Measurements from ENCODE around the gene LMOD3. TPM values are rescaled to one million over a fixed set of nuclear protein-coding genes. Genes with fewer than 3 reads are reported as not detected.
A peak's percentile ranks its signal among the peaks of the same experiment; 100 is the strongest.

The LMOD3 gene
- polyA plus RNA-seq (2014; cell fraction: cytosol; rRNA removed), result not detected in 2 replicates
- polyA plus RNA-seq (2014; cell fraction: nucleus; rRNA removed), result 0.06 TPM in 1 of 2 replicates, not detected in the other

- no peak for DNase-seq (ENCODE audit: low spot score)
These were observed at the start of gene LMOD3 for GRCh38 chr3:69122403-69122802. Gene LMOD3 (minus strand): TSS chr3:69122595. CDS start chr3:69122386, 209 bp downstream.

GRCh38 chr3:69172058-69172457, 49.7 kb upstream of the LMOD3 start:
- DNase-seq (ENCODE audit: low spot score), result no peak

GRCh38 chr3:69166446-69166845, 44.1 kb upstream of the LMOD3 start:
- DNase-seq (ENCODE audit: low spot score), result no peak

GRCh38 chr3:69165744-69166143, 43.3 kb upstream of the LMOD3 start:
- DNase-seq (ENCODE audit: low spot score), result no peak

- DNase-seq (ENCODE audit: low spot score), result no peak
These were observed 41.9 kb upstream of the LMOD3 start for GRCh38 chr3:69164296-69164695.

- DNase-seq (ENCODE audit: low spot score), result no peak
These were observed 40.0 kb upstream of the LMOD3 start for GRCh38 chr3:69162308-69162980.

GRCh38 chr3:69161587-69162307, 39.4 kb upstream of the LMOD3 start:
- peak; percentile 48 for DNase-seq (ENCODE audit: low spot score)

- DNase-seq (ENCODE audit: low spot score), result no peak
These were observed 38.1 kb upstream of the LMOD3 start for GRCh38 chr3:69160525-69160924.

- no peak for DNase-seq (ENCODE audit: low spot score)
These were observed 37.7 kb upstream of the LMOD3 start for GRCh38 chr3:69160107-69160506.

- DNase-seq (ENCODE audit: low spot score), result no peak
These were observed 27.2 kb upstream of the LMOD3 start for GRCh38 chr3:69149586-69149985.

- DNase-seq (ENCODE audit: low spot score), result no peak
These were observed 23.3 kb upstream of the LMOD3 start for GRCh38 chr3:69145688-69146087.

- peak; percentile 25 for DNase-seq (ENCODE audit: low spot score)
These were observed 22.3 kb upstream of the LMOD3 start for GRCh38 chr3:69144631-69145245.

- peak; percentile 58 for DNase-seq (ENCODE audit: low spot score)
These were observed 21.2 kb upstream of the LMOD3 start for GRCh38 chr3:69143612-69144011.

GRCh38 chr3:69142797-69143454, 20.5 kb upstream of the LMOD3 start:
- DNase-seq (ENCODE audit: low spot score), result no peak

- DNase-seq (ENCODE audit: low spot score), result peak; percentile 53
These were observed 19.7 kb upstream of the LMOD3 start for GRCh38 chr3:69142090-69142489.

- no peak for DNase-seq (ENCODE audit: low spot score)
These were observed 18.9 kb upstream of the LMOD3 start for GRCh38 chr3:69141313-69141712.

- DNase-seq (ENCODE audit: low spot score), result no peak
These were observed 15.0 kb upstream of the LMOD3 start for GRCh38 chr3:69137412-69137811.

GRCh38 chr3:69137005-69137404, 14.6 kb upstream of the LMOD3 start:
- no peak for DNase-seq (ENCODE audit: low spot score)

- DNase-seq (ENCODE audit: low spot score), result no peak
These were observed 8.3 kb upstream of the LMOD3 start for GRCh38 chr3:69130689-69131088.

- no peak for DNase-seq (ENCODE audit: low spot score)
These were observed 7.1 kb upstream of the LMOD3 start for GRCh38 chr3:69129531-69129930.

GRCh38 chr3:69128509-69128908, 6.1 kb upstream of the LMOD3 start:
- no peak for DNase-seq (ENCODE audit: low spot score)

- no peak for DNase-seq (ENCODE audit: low spot score)
These were observed 4.6 kb upstream of the LMOD3 start for GRCh38 chr3:69126999-69127398.
